GM06990 (cell line): ENCODE measurements around the gene STXBP5.

Experiments
- DNase-seq: peaks from one replicate; pipeline ENCODE4 v3.0.0-alpha.2; 2011; ENCODE audit not compliant: insufficient read length; ENCODE audit errors: extremely low read depth
- H3K27me3 ChIP-seq: replicated peaks from 2 replicates; pipeline ENCODE4 v1.6.0; 2011; ENCODE audit warnings: low read length; ENCODE audit not compliant: control insufficient read depth, insufficient read depth
- H3K36me3 ChIP-seq: 2 replicates; pipeline ENCODE4 v1.5.1; 2011; ENCODE audit warnings: low read length; ENCODE audit not compliant: control insufficient read depth, insufficient read depth
- H3K4me3 ChIP-seq: replicated peaks from 2 replicates; pipeline ENCODE4 v1.5.1; 2011; ENCODE audit warnings: low read depth, mild to moderate bottlenecking, control low read depth, low read length
- CTCF ChIP-seq: IDR thresholded peaks from 2 replicates; pipeline ENCODE4 v1.5.1; 2011; ENCODE audit warnings: low read length, control low read depth, mild to moderate bottlenecking, inconsistent platforms; ENCODE audit not compliant: insufficient read depth, poor library complexity, severe bottlenecking

Gene STXBP5

GRCh38 chr6:147212622-147213021, 8.4 kb downstream of the STXBP5 start:
- Histone ChIP-seq H3K27me3 (no peaks in the 10 kb centered on the region), H3K4me3 (no peak overlapping the region)
- no peak for DNase-seq

GRCh38 chr6:147213772-147214171, 9.6 kb downstream of the STXBP5 start:
- Histone ChIP-seq H3K36me3 (no peaks in the 10 kb centered on the region), H3K27me3 (no peaks in the 10 kb centered on the region), H3K4me3 (no peak overlapping the region)
- no peak for TF ChIP-seq CTCF
- DNase-seq = no peak

More at GRCh38 chr6:147212622-147213021, 8.4 kb downstream of the STXBP5 start:
- H3K36me3 ChIP-seq = no peaks in the 10 kb centered on the region
- TF ChIP-seq CTCF = no peak

GRCh38 chr6:147214248-147215227, 10.3 kb downstream of the STXBP5 start:
- H3K4me3 ChIP-seq = no peak overlapping the region
- DNase-seq = no peak
- TF ChIP-seq CTCF = no peak
- no peaks in the 10 kb centered on the region for H3K27me3 ChIP-seq
- no peaks in the 10 kb centered on the region for H3K36me3 ChIP-seq

GRCh38 chr6:147216915-147217314, 12.7 kb downstream of the STXBP5 start:
- TF ChIP-seq CTCF = no peak
- DNase-seq = no peak
- H3K27me3 ChIP-seq = no peaks in the 10 kb centered on the region
- no peak overlapping the region for H3K4me3 ChIP-seq
- no peaks in the 10 kb centered on the region for H3K36me3 ChIP-seq

- H3K27me3 ChIP-seq = no peaks in the 10 kb centered on the region
- no peaks in the 10 kb centered on the region for H3K36me3 ChIP-seq
- no peak overlapping the region for H3K4me3 ChIP-seq
- no peak for TF ChIP-seq CTCF
- no peak for DNase-seq
Measured at GRCh38 chr6:147217840-147218404, 13.7 kb downstream of the STXBP5 start.
